GM18951 (cell line): ENCODE measurements around the gene ALG1L2.
"Not testable (repeated sequence)": the region's sequence is repeated elsewhere in the genome, so short reads cannot be mapped to it uniquely, and the experiment has no call there.

ENCODE experiments used
- POLR2A ChIP-seq: IDR thresholded peaks from 4 replicates; pipeline ENCODE4 v1.6.1; 2011; ENCODE audit warnings: mild to moderate bottlenecking; ENCODE audit not compliant: insufficient read length, insufficient read depth; ENCODE audit errors: extremely low read depth
- in situ Hi-C: fragments of 300-500 bp; cut with MboI; formaldehyde crosslinking; loops from one replicate; pipeline ENCODE4 v1.12.0; 2022; ENCODE audit warnings: low sequenced_read_pairs, mixed read lengths, inconsistent platforms; ENCODE audit not compliant: unreplicated experiment

The ALG1L2 gene

DNA sequence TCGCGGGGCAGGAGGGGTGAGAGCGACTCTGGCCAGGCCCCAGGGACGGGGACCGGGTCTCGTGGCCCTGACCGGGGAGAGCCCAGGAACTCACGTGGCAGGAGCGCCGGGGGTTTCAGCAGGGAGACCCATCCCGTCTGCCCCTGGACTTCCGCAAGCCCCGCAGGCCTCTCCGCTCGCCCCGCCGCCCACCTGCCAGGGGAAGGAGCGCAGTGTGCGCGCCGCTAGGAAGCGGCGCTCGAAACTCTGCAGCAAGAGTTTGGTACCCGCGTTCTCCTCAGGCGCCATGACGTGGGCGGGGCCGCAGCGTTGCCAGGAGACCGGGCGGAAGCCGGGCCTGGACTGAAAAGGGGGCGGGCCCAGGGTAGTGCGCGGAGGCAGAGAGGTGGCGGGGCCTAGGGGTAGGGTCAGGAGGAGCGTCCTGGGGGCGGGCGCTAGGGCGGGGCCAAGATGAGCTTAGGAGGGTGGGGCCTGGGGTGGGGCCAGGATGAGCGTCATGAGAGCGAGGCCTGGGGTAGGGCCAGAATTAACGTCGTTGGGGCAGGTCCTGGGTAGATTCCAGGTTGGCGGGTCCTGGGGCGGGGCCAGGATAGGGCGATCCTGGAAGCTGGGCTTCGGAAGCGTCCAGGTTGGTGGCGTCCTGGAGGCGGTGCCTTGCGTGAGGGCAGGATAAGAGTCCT is 29.7 kb downstream of the ALG1L2 start:
- peak; percentile 62 for TF ChIP-seq POLR2A
- in situ Hi-C loops: no loop called here

- in situ Hi-C loops: not testable (repeated sequence)
- peak; percentile 51 for TF ChIP-seq POLR2A
Measured at GRCh38 chr3:130111865-130112747, 30.5 kb downstream of the ALG1L2 start.

- in situ Hi-C loops: not testable (repeated sequence)
Measured at GRCh38 chr3:130112748-130113073, 31.1 kb downstream of the ALG1L2 start.

DNA sequence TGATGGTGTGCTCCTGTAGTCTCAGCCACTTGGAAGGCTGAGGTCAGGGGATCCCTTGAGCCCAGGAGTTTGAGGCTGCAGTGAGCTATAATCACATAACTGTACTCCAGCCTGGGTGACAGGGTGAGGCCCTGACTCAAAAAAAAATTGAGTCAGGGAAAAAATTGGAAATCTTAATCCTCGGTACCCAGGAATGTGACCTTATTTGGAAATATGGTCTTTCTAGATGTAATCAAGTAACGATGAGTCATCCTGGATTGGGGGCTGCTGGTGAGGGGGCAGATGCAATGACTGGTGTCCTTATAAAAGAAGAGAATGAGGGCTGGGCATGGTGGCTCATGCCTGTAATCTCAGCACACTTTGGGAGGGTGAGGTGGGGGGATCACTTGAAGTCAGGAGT is 33.8 kb downstream of the ALG1L2 start:
- in situ Hi-C loops: not testable (repeated sequence)

DNA sequence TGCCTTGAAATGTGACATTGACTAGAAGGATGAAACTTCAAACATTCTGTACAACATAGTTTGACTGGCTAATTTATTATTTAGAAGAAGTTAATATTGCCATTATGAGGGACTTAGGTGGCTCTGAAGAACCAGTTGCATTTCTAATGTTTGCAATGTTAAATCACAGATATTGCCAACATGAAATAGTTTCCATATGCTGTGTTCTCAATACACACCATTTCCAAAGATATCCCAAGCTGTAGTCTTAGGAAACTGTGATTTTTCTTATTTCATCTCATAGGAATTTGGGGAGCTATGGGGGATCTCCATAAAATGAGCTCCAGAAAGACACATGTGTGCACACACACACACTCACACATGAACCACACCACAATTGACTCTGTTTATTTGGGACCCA is 36.3 kb downstream of the ALG1L2 start:
- in situ Hi-C loops: no loop called here
- TF ChIP-seq POLR2A: no peak

GRCh38 chr3:130119824-130120223 is 38.2 kb downstream of the ALG1L2 start:
- in situ Hi-C loops: not testable (repeated sequence)

GRCh38 chr3:130120291-130120690 is 38.7 kb downstream of the ALG1L2 start:
- in situ Hi-C loops: not testable (repeated sequence)

GRCh38 chr3:130122891-130123775 is 41.5 kb downstream of the ALG1L2 start:
- in situ Hi-C loops: not testable (repeated sequence)

GRCh38 chr3:130125406-130125805 is 43.8 kb downstream of the ALG1L2 start:
- in situ Hi-C loops: loop anchor here (25.0 kb wide), 1 partner anchor 412 kb away; no protein-coding TSS in a partner anchor

DNA sequence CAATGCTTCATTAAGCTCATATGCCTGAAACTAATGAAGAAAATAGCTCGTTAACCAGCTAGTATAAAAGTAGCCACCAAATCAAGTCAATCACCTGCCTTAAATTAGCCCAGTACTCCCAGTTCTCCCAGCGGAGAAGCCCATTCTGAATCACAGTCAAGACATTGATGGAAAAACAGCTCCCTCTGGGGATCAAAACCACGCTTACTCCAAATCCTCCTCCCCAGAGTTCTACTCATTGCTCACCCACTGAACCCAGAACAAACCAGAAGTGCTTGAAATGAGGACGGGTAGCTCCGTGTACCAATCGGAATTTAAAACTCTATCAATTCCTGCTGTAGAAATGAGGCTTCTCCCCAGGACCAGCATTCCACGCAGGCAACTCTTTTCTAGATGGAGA is 54.7 kb downstream of the ALG1L2 start:
- in situ Hi-C loops: loop anchor here (25.0 kb wide), 1 partner anchor 401 kb away; no protein-coding TSS in a partner anchor

- in situ Hi-C loops: loop anchor here (25.0 kb wide), 1 partner anchor 400 kb away; no protein-coding TSS in a partner anchor
Measured at GRCh38 chr3:130137685-130138084, 56.1 kb downstream of the ALG1L2 start.

DNA sequence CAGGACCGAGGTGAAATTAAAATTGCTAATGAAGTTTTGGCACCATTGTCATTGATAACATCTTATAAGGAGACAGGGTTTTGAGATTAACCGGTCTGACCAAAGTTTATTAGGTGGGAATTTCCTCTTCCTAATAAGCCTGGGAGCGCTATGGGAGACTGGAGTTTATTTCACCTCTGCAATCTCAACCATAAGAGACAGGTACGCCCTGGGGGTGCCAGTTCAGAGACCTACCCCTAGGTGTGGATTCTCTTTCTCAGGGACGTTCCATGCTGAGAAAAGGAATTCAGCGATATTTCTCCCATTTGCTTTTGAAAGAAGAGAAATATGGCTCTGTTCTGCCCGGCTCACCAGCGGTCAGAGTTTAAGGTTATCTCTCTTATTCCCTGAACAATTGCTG is 57.4 kb downstream of the ALG1L2 start:
- in situ Hi-C loops: loop anchor here (25.0 kb wide), 1 partner anchor 398 kb away; no protein-coding TSS in a partner anchor

DNA sequence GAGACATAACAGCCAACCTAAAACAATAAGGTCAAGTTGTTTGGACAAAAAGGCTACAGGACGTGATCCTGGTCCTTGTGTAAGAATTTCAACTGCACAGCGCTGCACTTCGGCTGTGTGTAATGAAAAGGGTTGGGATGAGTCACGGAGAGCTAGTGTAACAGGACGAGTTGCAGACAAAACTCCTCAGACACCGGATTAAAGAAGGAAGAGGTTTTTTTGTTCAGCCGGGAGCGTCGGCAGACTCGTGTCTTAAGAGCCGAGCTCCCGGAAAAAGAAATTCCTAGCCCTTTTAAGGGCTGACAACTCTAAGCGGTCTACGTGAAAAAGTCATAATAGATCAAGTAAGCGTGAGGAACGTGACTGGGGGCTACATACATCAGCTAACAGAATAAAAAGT is 59.1 kb downstream of the ALG1L2 start:
- in situ Hi-C loops: loop anchor here (25.0 kb wide), 1 partner anchor 397 kb away; no protein-coding TSS in a partner anchor

DNA sequence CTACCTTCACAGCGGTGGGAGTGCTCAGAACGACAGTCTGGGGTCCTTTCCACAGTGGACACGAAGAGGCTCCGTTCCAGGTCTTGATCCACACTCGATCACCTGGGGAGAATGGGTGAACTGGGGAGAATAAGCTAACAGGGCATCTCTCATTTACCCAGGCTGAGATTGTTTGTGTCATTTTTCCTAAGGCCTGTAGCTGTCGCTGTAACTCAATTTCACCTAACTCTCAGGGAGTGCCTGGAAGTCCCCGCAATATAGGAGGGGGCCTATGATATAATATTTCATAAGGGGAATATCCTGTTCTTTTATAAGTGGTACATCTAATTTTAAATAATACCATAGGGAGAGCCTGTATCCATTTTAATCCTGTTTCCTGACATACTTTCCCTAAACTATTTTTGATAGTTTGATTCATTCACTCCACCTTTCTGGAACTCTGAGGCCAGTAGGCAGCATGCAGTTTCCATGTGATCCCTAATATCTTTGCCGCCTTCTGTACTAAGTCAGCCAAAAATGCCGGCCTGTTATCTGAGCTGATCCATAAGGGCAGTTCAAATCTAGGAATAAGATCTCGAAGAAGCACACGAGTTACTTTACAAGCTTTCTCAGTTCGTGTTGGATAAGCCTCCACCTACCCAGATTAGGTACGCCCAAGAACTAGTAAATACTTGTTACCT is 62.2 kb downstream of the ALG1L2 start:
- in situ Hi-C loops: loop anchor here (25.0 kb wide), 1 partner anchor 394 kb away; no protein-coding TSS in a partner anchor

- in situ Hi-C loops: loop anchor here (25.0 kb wide), 1 partner anchor 393 kb away; no protein-coding TSS in a partner anchor
Measured at GRCh38 chr3:130144328-130144650, 62.7 kb downstream of the ALG1L2 start.

DNA sequence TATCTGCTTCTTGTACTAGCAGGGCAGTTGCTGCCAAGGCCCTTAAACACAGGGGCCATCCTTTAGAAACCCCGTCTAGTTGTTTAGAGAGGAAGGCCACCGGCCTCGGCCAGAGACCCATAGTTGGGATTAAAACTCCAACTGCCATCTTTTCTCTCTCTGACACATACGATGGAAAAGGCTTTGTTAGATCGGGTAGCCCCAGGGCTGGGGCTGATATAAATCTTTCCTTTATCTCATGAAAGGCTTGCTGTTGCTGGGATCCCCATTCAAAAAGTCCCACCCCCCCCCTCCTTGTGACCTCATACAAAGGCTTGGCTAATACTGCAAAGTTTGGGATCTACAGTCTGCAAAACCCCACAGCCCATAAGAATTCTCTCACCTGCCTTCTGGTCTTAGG is 63.8 kb downstream of the ALG1L2 start:
- in situ Hi-C loops: loop anchor here (25.0 kb wide), 1 partner anchor 392 kb away; no protein-coding TSS in a partner anchor

- in situ Hi-C loops: loop anchor here (25.0 kb wide), 1 partner anchor 391 kb away; no protein-coding TSS in a partner anchor
Measured at GRCh38 chr3:130146465-130146864, 64.8 kb downstream of the ALG1L2 start.
